Hepatocyte (in vitro differentiated cells): ENCODE measurements around the gene METTL14. TPM values are rescaled to one million over a fixed set of nuclear protein-coding genes. Genes with fewer than 3 reads are reported as not detected.
A peak's percentile ranks its signal among the peaks of the same experiment; 100 is the strongest.

Experiments used
- DNase-seq: peaks from one replicate; pipeline ENCODE4 v3.0.0-alpha.2; 2016; ENCODE audit warnings: low spot score
- H2AFZ ChIP-seq: fragments of 200-600 bp; sonication (generic); 2 replicates; pipeline ENCODE4 v1.6.0; 2016; ENCODE audit warnings: antibody characterized with exemption, mild to moderate bottlenecking
- H3K27ac ChIP-seq: fragments of 200-600 bp; sonication (generic); 2 replicates; pipeline ENCODE4 v1.5.1; 2016; ENCODE audit warnings: mild to moderate bottlenecking
- H3K27me3 ChIP-seq: fragments of 200-600 bp; sonication (generic); 2 replicates; pipeline ENCODE4 v1.6.1; 2016
- H3K36me3 ChIP-seq: fragments of 200-600 bp; sonication (generic); replicated peaks from 2 replicates; pipeline ENCODE4 v1.5.1; 2016; ENCODE audit warnings: low read depth; ENCODE audit not compliant: insufficient read depth
- H3K4me1 ChIP-seq: fragments of 200-600 bp; sonication (generic); 2 replicates; pipeline ENCODE4 v1.5.1; 2016; ENCODE audit warnings: mild to moderate bottlenecking, moderate library complexity; ENCODE audit not compliant: insufficient read depth
- H3K4me2 ChIP-seq: fragments of 200-600 bp; sonication (generic); 2 replicates; pipeline ENCODE4 v1.6.0; 2016
- H3K4me3 ChIP-seq: fragments of 200-600 bp; sonication (generic); 2 replicates; pipeline ENCODE4 v1.5.1; 2016; ENCODE audit warnings: mild to moderate bottlenecking
- H3K79me2 ChIP-seq: fragments of 200-600 bp; sonication (generic); 2 replicates; pipeline ENCODE4 v1.6.0; 2017; ENCODE audit warnings: mild to moderate bottlenecking
- H3K9me2 ChIP-seq: fragments of 200-600 bp; sonication (generic); replicated peaks from 2 replicates; pipeline ENCODE4 v1.6.0; 2017; ENCODE audit warnings: mild to moderate bottlenecking; ENCODE audit not compliant: insufficient read depth
- H3K9me3 ChIP-seq: fragments of 200-600 bp; sonication (generic); 2 replicates; pipeline ENCODE4 v1.5.1; 2016; ENCODE audit warnings: low read depth, mild to moderate bottlenecking
- H4K20me1 ChIP-seq: fragments of 200-600 bp; sonication (generic); 2 replicates; pipeline ENCODE4 v1.6.0; 2016; ENCODE audit warnings: mild to moderate bottlenecking; ENCODE audit not compliant: insufficient read depth, poor library complexity, severe bottlenecking
- CTCF ChIP-seq: fragments of 200-600 bp; sonication (generic); IDR thresholded peaks from 2 replicates; pipeline ENCODE4 v1.5.1; 2016; ENCODE audit warnings: antibody characterized with exemption, mild to moderate bottlenecking; ENCODE audit not compliant: poor library complexity
- EZH2 ChIP-seq: fragments of 200-600 bp; sonication (generic); IDR thresholded peaks from 2 replicates; pipeline ENCODE4 v1.6.1; 2016; ENCODE audit warnings: antibody characterized with exemption, mild to moderate bottlenecking, borderline replicate concordance
- EZH2phosphoT487 ChIP-seq: fragments of 200-600 bp; sonication (generic); IDR thresholded peaks from one replicate; pipeline ENCODE4 v1.6.1; 2018; ENCODE audit warnings: antibody characterized with exemption, mild to moderate bottlenecking, low read depth, moderate library complexity; ENCODE audit not compliant: unreplicated experiment, severe bottlenecking
- WGBS: methylation state at CpG from one replicate; pipeline ENCODE4 v1.1.6; 2016; ENCODE audit warnings: low lambda C conversion rate; ENCODE audit errors: missing lambda C conversion rate; 5-methylcytosine and 5-hydroxymethylcytosine counted together
- polyA plus RNA-seq: library from polyadenylated mRNA; unstranded; fragments of >200 nt; fragmentation: Nextera tagmentation; extraction: Ambion mirVana; gene quantifications from 2 replicates; pipeline ENCODE4 v1.2.1, GENCODE V29; 2016
- total RNA-seq: library from RNA; depleted of rRNA; stranded (reverse); fragments of >200 nt; gene quantifications from 2 replicates; pipeline ENCODE4 v1.2.3, GENCODE V29; 2014

The METTL14 gene
- total and polyA plus RNA-seq, 2 experiments from 2014 or later, result 18.3 to 24.4 TPM

GRCh38 chr4:118752551-118752950 is 67.4 kb downstream of the METTL14 start:
- DNase-seq, result no peak
- H3K79me2 ChIP-seq, result no peaks in the 10 kb centered on the region
- peaks cover 45% of the 10 kb centered on the region for H3K4me1 ChIP-seq
- no peak overlapping the region for H3K4me2 ChIP-seq
- WGBS, result 69% methylated on average over 2 of the region's 2 CpGs
- H3K27me3 ChIP-seq, result no peaks in the 10 kb centered on the region
- H2AFZ ChIP-seq, result no peak overlapping the region
- H3K36me3 ChIP-seq, result no peaks in the 10 kb centered on the region
- H4K20me1 ChIP-seq, result no peaks in the 10 kb centered on the region
- no peaks in the 10 kb centered on the region for H3K9me3 ChIP-seq
- no peak overlapping the region for H3K4me3 ChIP-seq
- no peaks in the 10 kb centered on the region for H3K9me2 ChIP-seq
- H3K27ac ChIP-seq, result peak overlapping the region; percentile 0
- no peak for TF ChIP-seq EZH2phosphoT487
- no peak for TF ChIP-seq CTCF
- no peak for TF ChIP-seq EZH2

GRCh38 chr4:118753096-118753495 is 67.9 kb downstream of the METTL14 start:
- no peak overlapping the region for H3K4me3 ChIP-seq
- peaks cover 49% of the 10 kb centered on the region for H3K4me1 ChIP-seq
- no peak overlapping the region for H2AFZ ChIP-seq
- H3K27me3 ChIP-seq, result no peaks in the 10 kb centered on the region
- H3K9me2 ChIP-seq, result no peaks in the 10 kb centered on the region
- H3K79me2 ChIP-seq, result no peaks in the 10 kb centered on the region
- no peaks in the 10 kb centered on the region for H4K20me1 ChIP-seq
- no peak for TF ChIP-seq CTCF
- TF ChIP-seq EZH2phosphoT487, result no peak
- no peak for TF ChIP-seq EZH2
- DNase-seq, result no peak
- no peak overlapping the region for H3K4me2 ChIP-seq
- H3K36me3 ChIP-seq, result no peaks in the 10 kb centered on the region
- H3K9me3 ChIP-seq, result no peaks in the 10 kb centered on the region
- H3K27ac ChIP-seq, result peak overlapping the region; percentile 59

DNA sequence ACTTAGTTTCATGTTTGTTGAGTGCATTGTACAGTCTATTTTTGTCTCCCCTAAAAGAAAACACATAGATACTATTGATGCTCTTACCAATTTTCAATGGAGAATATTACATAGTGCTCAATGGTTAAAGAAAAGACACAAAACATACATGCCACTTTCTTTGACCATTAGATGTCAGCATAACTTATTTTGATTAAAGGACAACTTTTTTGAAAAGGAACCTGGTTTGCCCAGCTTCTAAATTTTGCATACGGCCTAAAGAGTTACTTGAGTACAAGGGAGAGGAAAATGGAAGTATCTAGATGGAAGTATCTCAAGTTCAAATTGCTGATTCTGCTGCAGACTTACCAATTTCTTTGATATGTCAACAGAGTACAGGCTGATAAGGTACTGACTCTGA is 68.5 kb downstream of the METTL14 start:
- Histone ChIP-seq H3K4me1 (peaks cover 49% of the 10 kb centered on the region), H3K4me2 (no peak overlapping the region), H4K20me1 (no peaks in the 10 kb centered on the region), H3K27me3 (no peaks in the 10 kb centered on the region), H3K4me3 (no peak overlapping the region), H3K27ac (peak overlapping the region; percentile 59), H3K9me3 (no peaks in the 10 kb centered on the region), H2AFZ (no peak overlapping the region), H3K36me3 (no peaks in the 10 kb centered on the region), H3K79me2 (no peaks in the 10 kb centered on the region), H3K9me2 (no peaks in the 10 kb centered on the region)
- DNase-seq, result no peak
- WGBS, result 77% methylated on average over 1 of the region's 1 CpG
- TF ChIP-seq EZH2phosphoT487 (no peak), CTCF (no peak), EZH2 (no peak)

- WGBS, result 79% methylated on average over 2 of the region's 2 CpGs
- no peak for DNase-seq
- H3K79me2 ChIP-seq, result no peaks in the 10 kb centered on the region
- no peak overlapping the region for H3K4me3 ChIP-seq
- H3K27ac ChIP-seq, result peak overlapping the region; percentile 59
- H3K4me1 ChIP-seq, result peaks cover 49% of the 10 kb centered on the region
- no peaks in the 10 kb centered on the region for H4K20me1 ChIP-seq
- no peaks in the 10 kb centered on the region for H3K9me2 ChIP-seq
- H3K9me3 ChIP-seq, result no peaks in the 10 kb centered on the region
- no peak overlapping the region for H2AFZ ChIP-seq
- no peaks in the 10 kb centered on the region for H3K27me3 ChIP-seq
- H3K36me3 ChIP-seq, result no peaks in the 10 kb centered on the region
- no peak for TF ChIP-seq EZH2phosphoT487
- no peak for TF ChIP-seq CTCF
- no peak for TF ChIP-seq EZH2
- H3K4me2 ChIP-seq, result peak overlapping the region; percentile 10
Observed at GRCh38 chr4:118754890-118755289, 69.7 kb downstream of the METTL14 start.
